ENCODE results near the gene FOLR3.

The FOLR3 gene

GRCh38 chr11:72102631-72102945, 32.9 kb upstream of the FOLR3 start:
- H2AFZ ChIP-seq (ENCODE audit: low read length): no peak overlapping the region
- TF ChIP-seq CTCF (IDR thresholded peaks at IDR 0.05; ENCODE audit: low read length): no peak
- no peak for TF ChIP-seq EZH2 (IDR thresholded peaks at IDR 0.05; ENCODE audit: borderline replicate concordance, low read length)
- peak overlapping the region; percentile 94 for H3K4me2 ChIP-seq (ENCODE audit: low read length)
- H4K20me1 ChIP-seq (ENCODE audit: insufficient read depth, low read length): no peaks in the 10 kb centered on the region
- peaks cover 12% of the 10 kb centered on the region for H3K79me2 ChIP-seq (ENCODE audit: insufficient read depth, low read length)
- no peaks in the 10 kb centered on the region for H3K9me2 ChIP-seq (ENCODE audit: low read depth, low read length)
- H3K9ac ChIP-seq (ENCODE audit: low read length): peak overlapping the region; percentile 98
- peak overlapping the region; percentile 70 for H3K27ac ChIP-seq (ENCODE audit: low read depth, low read length, poor library complexity, severe bottlenecking)
- peak overlapping the region; percentile 82 for H3K4me3 ChIP-seq (ENCODE audit: low read depth, low read length, poor library complexity, severe bottlenecking)
- H3K36me3 ChIP-seq (ENCODE audit: insufficient read depth, low read length): peaks cover 40% of the 10 kb centered on the region
- H3F3A ChIP-seq (ENCODE audit: insufficient read depth, low read length): no peaks in the 10 kb centered on the region
- H3K27me3 ChIP-seq (ENCODE audit: insufficient read depth, low read length): no peaks in the 10 kb centered on the region
- no peaks in the 10 kb centered on the region for H3K9me3 ChIP-seq (ENCODE audit: low read length)
- peaks cover 23% of the 10 kb centered on the region for H3K4me1 ChIP-seq (ENCODE audit: insufficient read depth, low read length, severe bottlenecking)

- Histone ChIP-seq H3F3A (ENCODE audit: insufficient read depth, low read length) (no peaks in the 10 kb centered on the region), H3K9me3 (ENCODE audit: low read length) (no peaks in the 10 kb centered on the region), H3K9me2 (ENCODE audit: low read depth, low read length) (no peaks in the 10 kb centered on the region), H3K4me3 (ENCODE audit: low read depth, low read length, poor library complexity, severe bottlenecking) (peak within 1 kb of the TSS; percentile 82), H3K4me1 (ENCODE audit: insufficient read depth, low read length, severe bottlenecking) (peaks cover 23% of the 10 kb centered on the region), H3K36me3 (ENCODE audit: insufficient read depth, low read length) (peaks cover 35% of the 10 kb centered on the region), H4K20me1 (ENCODE audit: insufficient read depth, low read length) (no peaks in the 10 kb centered on the region), H2AFZ (ENCODE audit: low read length) (no peak within 1 kb of the TSS), H3K27me3 (ENCODE audit: insufficient read depth, low read length) (no peaks in the 10 kb centered on the region), H3K27ac (ENCODE audit: low read depth, low read length, poor library complexity, severe bottlenecking) (peak within 1 kb of the TSS; percentile 70), H3K9ac (ENCODE audit: low read length) (peak within 1 kb of the TSS; percentile 98), H3K79me2 (ENCODE audit: insufficient read depth, low read length) (peaks cover 12% of the 10 kb centered on the region), H3K4me2 (ENCODE audit: low read length) (peak within 1 kb of the TSS; percentile 94)
- TF ChIP-seq EZH2 (IDR thresholded peaks at IDR 0.05; ENCODE audit: borderline replicate concordance, low read length): no peak
- TF ChIP-seq CTCF (IDR thresholded peaks at IDR 0.05; ENCODE audit: low read length): peak; percentile 34; the same call in 1 of the 2 replicates
Measured at GRCh38 chr11:72102946-72103753, 32.4 kb upstream of the FOLR3 start, which contains the start of gene LAMTOR1. TSS of gene LAMTOR1 (minus strand) at chr11:72103297. CDS start at chr11:72103224, 73 bp downstream.

- Histone ChIP-seq H3F3A (ENCODE audit: insufficient read depth, low read length) (no peaks in the 10 kb centered on the region), H3K36me3 (ENCODE audit: insufficient read depth, low read length) (peaks cover 29% of the 10 kb centered on the region), H4K20me1 (ENCODE audit: insufficient read depth, low read length) (no peaks in the 10 kb centered on the region), H3K27ac (ENCODE audit: low read depth, low read length, poor library complexity, severe bottlenecking) (peak overlapping the region; percentile 58), H3K9me2 (ENCODE audit: low read depth, low read length) (no peaks in the 10 kb centered on the region), H3K9me3 (ENCODE audit: low read length) (no peaks in the 10 kb centered on the region), H3K9ac (ENCODE audit: low read length) (peak overlapping the region; percentile 35; the same call in 1 of the 2 replicates), H3K79me2 (ENCODE audit: insufficient read depth, low read length) (peaks cover 12% of the 10 kb centered on the region), H3K4me1 (ENCODE audit: insufficient read depth, low read length, severe bottlenecking) (peaks cover 23% of the 10 kb centered on the region), H2AFZ (ENCODE audit: low read length) (no peak overlapping the region), H3K4me3 (ENCODE audit: low read depth, low read length, poor library complexity, severe bottlenecking) (peak overlapping the region; percentile 82), H3K27me3 (ENCODE audit: insufficient read depth, low read length) (no peaks in the 10 kb centered on the region), H3K4me2 (ENCODE audit: low read length) (peak overlapping the region; percentile 66)
- TF ChIP-seq CTCF (IDR thresholded peaks at IDR 0.05; ENCODE audit: low read length) (no peak), EZH2 (IDR thresholded peaks at IDR 0.05; ENCODE audit: borderline replicate concordance, low read length) (no peak)
Measured at GRCh38 chr11:72103754-72104167, 31.8 kb upstream of the FOLR3 start.

All from OCI-LY1 (cell line).